CD4-positive, alpha-beta T cell treated with Interleukin-4 for 4 hours (primary cell): Measurements from ENCODE around the gene PDZD2.
A peak's percentile ranks its signal among the peaks of the same experiment; 100 is the strongest.

Experiments used
- DNase-seq: peaks from one replicate; pipeline ENCODE4 v3.0.0-alpha.2; 2020

PDZD2 gene

GRCh38 chr5:32089146-32090000 is 450.4 kb downstream of the PDZD2 start:
- no peak for DNase-seq

- DNase-seq = no peak
Observed at GRCh38 chr5:32090026-32090754, 451.3 kb downstream of the PDZD2 start.

GRCh38 chr5:32090755-32091128 is 451.8 kb downstream of the PDZD2 start:
- DNase-seq = no peak

GRCh38 chr5:32092938-32093812 is 454.2 kb downstream of the PDZD2 start:
- peak; percentile 59 for DNase-seq

GRCh38 chr5:32094691-32095090 is 455.8 kb downstream of the PDZD2 start:
- DNase-seq = no peak

GRCh38 chr5:32095261-32095671 is 456.3 kb downstream of the PDZD2 start:
- DNase-seq = no peak

GRCh38 chr5:32096891-32097595 is 458.1 kb downstream of the PDZD2 start:
- DNase-seq = no peak

GRCh38 chr5:32098291-32098690 is 459.4 kb downstream of the PDZD2 start:
- DNase-seq = no peak

GRCh38 chr5:32098890-32099310 is 460.0 kb downstream of the PDZD2 start:
- DNase-seq = no peak

GRCh38 chr5:32099486-32100035 is 460.6 kb downstream of the PDZD2 start:
- no peak for DNase-seq

GRCh38 chr5:32100230-32100629 is 461.3 kb downstream of the PDZD2 start:
- no peak for DNase-seq

GRCh38 chr5:32100691-32101302 is 461.9 kb downstream of the PDZD2 start:
- DNase-seq = no peak

GRCh38 chr5:32102254-32102986 is 463.5 kb downstream of the PDZD2 start:
- DNase-seq = no peak

- no peak for DNase-seq
Observed at GRCh38 chr5:32103521-32103920, 464.6 kb downstream of the PDZD2 start.

- no peak for DNase-seq
Observed at GRCh38 chr5:32107291-32107690, 468.4 kb downstream of the PDZD2 start.

GRCh38 chr5:32108167-32108566 is 469.2 kb downstream of the PDZD2 start:
- no peak for DNase-seq

- no peak for DNase-seq
Observed at GRCh38 chr5:32109236-32109635, 470.3 kb downstream of the PDZD2 start.

GRCh38 chr5:32110111-32110696 is 471.3 kb downstream of the PDZD2 start:
- DNase-seq = no peak

- no peak for DNase-seq
Observed at GRCh38 chr5:32115985-32116384, 477.1 kb downstream of the PDZD2 start.

- DNase-seq = no peak
Observed at GRCh38 chr5:32116574-32117313, 477.8 kb downstream of the PDZD2 start.
